Sigmoid colon (tissue), 7 donors: ENCODE results near the gene TRIO. TPM values are rescaled to one million over a fixed set of nuclear protein-coding genes. Genes with fewer than 3 reads are reported as not detected.

Source experiments
- DNase-seq: peaks from one replicate; pipeline ENCODE4 v3.0.0-alpha.2; 2019
- H3K27ac ChIP-seq, 4 donors: fragments of 200-600 bp; sonication (generic); one replicate each; pipeline ENCODE4 v1.5.1; 2016 to 2019; ENCODE audit warnings: mild to moderate bottlenecking in 1 of 4
- H3K27me3 ChIP-seq, 3 donors: fragments of 200-600 bp; sonication (generic); one replicate each; pipeline ENCODE4 v1.5.1; 2019; ENCODE audit warnings: mild to moderate bottlenecking in 1 of 3
- H3K36me3 ChIP-seq, 4 donors: fragments of 200-600 bp; sonication (generic); one replicate each; pipeline ENCODE4 v1.5.1; 2016 to 2019
- H3K4me1 ChIP-seq, 4 donors: fragments of 200-600 bp; sonication (generic); one replicate each; pipeline ENCODE4 v1.5.1; 2017 to 2019
- H3K4me3 ChIP-seq, 4 donors: fragments of 200-600 bp; sonication (generic); one replicate each; pipeline ENCODE4 v1.5.1; 2017 to 2019; ENCODE audit warnings: mild to moderate bottlenecking in 2 of 4, moderate library complexity in 1 of 4
- H3K9me3 ChIP-seq, 4 donors: fragments of 200-600 bp in 3 of 4; sonication (generic) in 3 of 4; one replicate each; pipeline versions ENCODE4 v1.5.1 to v1.6.1; 2013 to 2019
- CTCF ChIP-seq, 4 experiments: fragments of 450-650 bp in 3 of 4; fragments of 200-600 bp in 1 of 4; IDR thresholded peaks; one replicate each; pipeline ENCODE4 v1.5.1; 2016 to 2019; ENCODE audit warnings: antibody characterized with exemption in 4 of 4, mild to moderate bottlenecking in 3 of 4, moderate library complexity in 2 of 4
- EP300 ChIP-seq, 4 donors: sonication (generic); formaldehyde crosslinking; IDR thresholded peaks; one replicate each; pipeline ENCODE4 v1.6.1; 2017; ENCODE audit warnings: antibody characterized with exemption in 4 of 4
- POLR2A ChIP-seq, 2 donors: fragments of 450-650 bp; IDR thresholded peaks; one replicate each; pipeline ENCODE4 v1.6.1; 2016; ENCODE audit warnings: antibody characterized with exemption in 2 of 2, mild to moderate bottlenecking in 2 of 2, moderate library complexity in 2 of 2
- POLR2AphosphoS5 ChIP-seq, 4 donors: sonication (generic); formaldehyde crosslinking; IDR thresholded peaks; one replicate each; pipeline ENCODE4 v1.6.1; 2017; ENCODE audit warnings: antibody characterized with exemption in 4 of 4
- WGBS, 2 donors: extraction: QIAGEN DNeasy Blood & Tissue Kit; methylation state at CpG; one replicate each; pipeline ENCODE4 v1.1.7; 2013; 5-methylcytosine and 5-hydroxymethylcytosine counted together
- intact Hi-C: fragments of 100-400 bp; cut with DNase I; formaldehyde crosslinking; loops from one replicate; pipeline ENCODE4 v1.15.1; 2023
- polyA plus RNA-seq, 3 donors: library from polyadenylated mRNA; stranded (reverse); fragments of 200-250 nt; gene quantifications; one replicate each; pipeline ENCODE4 v1.2.3, GENCODE V29; 2013
- total RNA-seq, 4 donors: library from RNA; depleted of rRNA; stranded (reverse); fragments of >200 nt; gene quantifications; one replicate each; pipeline ENCODE4 v1.1.0, GENCODE V29; 2016
- donor health status: healthy with polysubstance abuse.
- donor health status: Bipolar disorder and iron deficiency.
- donor health status: healthy.

Gene TRIO
- total and polyA plus RNA-seq, 7 donors: 34.8 to 300 (median 119) TPM

GRCh38 chr5:14348142-14348541 lies 205.0 kb downstream of the TRIO start:
- Histone ChIP-seq H3K27ac (no peak overlapping the region), H3K4me3 (no peak overlapping the region), H3K27me3 (no peaks in the 10 kb centered on the region), H3K4me1 (peaks cover 0 to 10% (median 6%) of the 10 kb centered on the region in 4 donors), H3K9me3 (no peaks in the 10 kb centered on the region), H3K36me3 (peaks cover 0 to 38% (median 0%) of the 10 kb centered on the region in 4 donors)
- 77 to 80% methylated on average over 5 of the region's 5 CpGs for WGBS, 2 donors
- DNase-seq: no peak
- intact Hi-C loops: no loop called here
- TF ChIP-seq EP300 (IDR thresholded peaks at IDR 0.05) (no peak), POLR2AphosphoS5 (IDR thresholded peaks at IDR 0.05) (no peak), POLR2A (IDR thresholded peaks at IDR 0.05) (no peak), CTCF (IDR thresholded peaks at IDR 0.05) (no peak)

GRCh38 chr5:14349029-14349428 lies 205.9 kb downstream of the TRIO start:
- Histone ChIP-seq H3K4me1 (peaks cover 0 to 10% (median 6%) of the 10 kb centered on the region in 4 donors), H3K27ac (no peak overlapping the region), H3K27me3 (no peaks in the 10 kb centered on the region), H3K9me3 (no peaks in the 10 kb centered on the region), H3K4me3 (no peak overlapping the region), H3K36me3 (peaks cover 0 to 30% (median 0%) of the 10 kb centered on the region in 4 donors)
- DNase-seq: no peak
- WGBS, 2 donors: 89 to 92% methylated on average over 8 of the region's 8 CpGs
- intact Hi-C loops: no loop called here
- TF ChIP-seq POLR2A (IDR thresholded peaks at IDR 0.05) (no peak), CTCF (IDR thresholded peaks at IDR 0.05) (no peak), EP300 (IDR thresholded peaks at IDR 0.05) (no peak), POLR2AphosphoS5 (IDR thresholded peaks at IDR 0.05) (no peak)

- WGBS, 2 donors: 67 to 74% methylated on average over 7 of the region's 7 CpGs
- Histone ChIP-seq H3K4me3 (no peak overlapping the region), H3K4me1 (peaks cover 0 to 28% (median 16%) of the 10 kb centered on the region in 4 donors), H3K36me3 (peaks cover 0 to 12% (median 0%) of the 10 kb centered on the region in 4 donors), H3K9me3 (no peaks in the 10 kb centered on the region), H3K27ac (no peak overlapping the region), H3K27me3 (no peaks in the 10 kb centered on the region)
- no peak for DNase-seq
- TF ChIP-seq POLR2AphosphoS5 (IDR thresholded peaks at IDR 0.05) (no peak), CTCF (IDR thresholded peaks at IDR 0.05) (no peak), POLR2A (IDR thresholded peaks at IDR 0.05) (no peak), EP300 (IDR thresholded peaks at IDR 0.05) (no peak)
- intact Hi-C loops: loop anchor here (5.0 kb wide), 3 partner anchors 244 to 359 kb away; no protein-coding TSS in a partner anchor
Measured at GRCh38 chr5:14351086-14351661, 208.0 kb downstream of the TRIO start.

- no peaks in the 10 kb centered on the region for H3K27me3 ChIP-seq
- DNase-seq: peak; percentile 82
- WGBS, 2 donors: 72 to 73% methylated on average over 7 of the region's 7 CpGs
- peaks cover 0 to 36% (median 22%) of the 10 kb centered on the region in 4 donors for H3K4me1 ChIP-seq
- intact Hi-C loops: loop anchor here (5.0 kb wide), 3 partner anchors 245 to 360 kb away; no protein-coding TSS in a partner anchor
- no peaks in the 10 kb centered on the region for H3K9me3 ChIP-seq
- no peak overlapping the region for H3K4me3 ChIP-seq
- peaks cover 0 to 5% (median 0%) of the 10 kb centered on the region in 4 donors for H3K36me3 ChIP-seq
- TF ChIP-seq CTCF (IDR thresholded peaks at IDR 0.05) (peak; percentile 43 to 92 (median 80)), POLR2AphosphoS5 (IDR thresholded peaks at IDR 0.05) (no peak), POLR2A (IDR thresholded peaks at IDR 0.05) (no peak), EP300 (IDR thresholded peaks at IDR 0.05) (no peak)
- no peak overlapping the region for H3K27ac ChIP-seq
Measured at GRCh38 chr5:14351845-14352712, 208.9 kb downstream of the TRIO start.
